ENCODE measurements around the gene LMX1B.

LMX1B gene

DNA sequence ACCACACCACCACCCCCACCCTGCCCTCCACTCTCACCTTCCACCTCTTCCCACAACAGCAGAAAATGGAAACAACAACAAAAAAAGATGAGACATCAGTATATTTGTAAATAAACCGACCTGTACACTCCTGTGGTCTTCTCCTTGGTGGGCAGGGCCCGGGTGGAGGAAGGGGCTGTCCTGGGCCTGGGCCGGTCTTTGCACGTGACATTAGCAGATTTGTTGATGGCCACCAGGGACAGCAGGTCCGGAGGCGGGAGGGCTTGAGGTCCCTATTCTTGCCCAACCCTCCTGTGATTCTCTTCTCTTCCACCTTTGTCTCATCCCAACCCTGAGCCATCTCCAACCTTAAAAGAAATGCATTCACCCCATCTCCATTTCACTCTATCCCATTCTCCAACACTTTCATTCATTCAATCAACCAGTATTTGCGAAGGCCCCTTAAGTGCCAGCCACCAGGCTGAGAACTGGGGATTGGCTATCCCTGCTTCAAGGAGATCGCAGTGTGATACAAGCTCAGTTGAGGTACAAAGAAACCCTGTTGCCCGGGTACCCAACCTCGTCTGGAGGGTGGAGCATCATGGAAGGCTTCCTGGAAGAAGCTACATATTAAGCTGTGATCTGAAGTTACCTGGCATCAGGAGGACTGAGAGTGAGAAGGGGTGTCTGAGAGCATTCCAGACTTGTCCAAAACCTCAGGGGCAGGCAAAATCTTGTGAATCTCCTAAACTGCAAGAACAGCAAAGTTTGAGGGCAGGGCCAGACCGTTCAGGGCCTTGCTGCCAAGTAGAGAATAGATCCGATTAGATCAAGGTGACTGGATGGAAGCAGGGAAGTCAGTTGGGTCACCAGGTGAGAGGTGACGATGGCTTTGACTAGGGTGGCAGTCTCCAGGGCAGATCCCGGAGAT lies 87.4 kb downstream of the LMX1B start:
- intact Hi-C loops (cut with DNase I; ENCODE audit: low total_unique reads), result no loop called here
- peaks cover 0 to 13% (median 0%) of the 10 kb centered on the region in 3 donors for H3K36me3 ChIP-seq
- H3K4me1 ChIP-seq, result peaks cover 0 to 18% (median 11%) of the 10 kb centered on the region in 4 donors
- no peak overlapping the region for H3K27ac ChIP-seq
- TF ChIP-seq, protein P1, sequence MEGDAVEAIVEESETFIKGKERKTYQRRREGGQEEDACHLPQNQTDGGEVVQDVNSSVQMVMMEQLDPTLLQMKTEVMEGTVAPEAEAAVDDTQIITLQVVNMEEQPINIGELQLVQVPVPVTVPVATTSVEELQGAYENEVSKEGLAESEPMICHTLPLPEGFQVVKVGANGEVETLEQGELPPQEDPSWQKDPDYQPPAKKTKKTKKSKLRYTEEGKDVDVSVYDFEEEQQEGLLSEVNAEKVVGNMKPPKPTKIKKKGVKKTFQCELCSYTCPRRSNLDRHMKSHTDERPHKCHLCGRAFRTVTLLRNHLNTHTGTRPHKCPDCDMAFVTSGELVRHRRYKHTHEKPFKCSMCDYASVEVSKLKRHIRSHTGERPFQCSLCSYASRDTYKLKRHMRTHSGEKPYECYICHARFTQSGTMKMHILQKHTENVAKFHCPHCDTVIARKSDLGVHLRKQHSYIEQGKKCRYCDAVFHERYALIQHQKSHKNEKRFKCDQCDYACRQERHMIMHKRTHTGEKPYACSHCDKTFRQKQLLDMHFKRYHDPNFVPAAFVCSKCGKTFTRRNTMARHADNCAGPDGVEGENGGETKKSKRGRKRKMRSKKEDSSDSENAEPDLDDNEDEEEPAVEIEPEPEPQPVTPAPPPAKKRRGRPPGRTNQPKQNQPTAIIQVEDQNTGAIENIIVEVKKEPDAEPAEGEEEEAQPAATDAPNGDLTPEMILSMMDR (IDR thresholded peaks at IDR 0.05), result no peak
- H3K9me3 ChIP-seq, result no peaks in the 10 kb centered on the region
- no peak overlapping the region for H3K4me3 ChIP-seq
- H3K27me3 ChIP-seq, result peaks cover 0 to 67% of the 10 kb centered on the region in 2 donors
- peak; percentile 7 to 33 for DNase-seq

DNA sequence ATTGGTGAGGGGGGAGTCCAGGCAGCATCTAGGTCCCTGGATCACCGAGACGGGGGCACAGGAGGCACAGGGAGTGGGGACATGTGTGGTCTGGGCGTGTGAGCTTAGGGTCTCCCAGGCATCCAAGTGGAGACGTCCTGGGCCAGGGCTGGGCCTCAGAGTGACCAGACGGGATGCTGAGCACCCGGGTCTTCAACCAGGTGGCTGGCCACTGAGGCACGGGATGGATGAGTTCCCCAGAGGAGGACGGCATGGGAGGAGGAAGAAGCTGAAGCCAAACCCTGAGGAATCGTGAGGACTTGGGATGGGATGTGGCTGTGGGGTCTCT lies 88.0 kb downstream of the LMX1B start:
- Histone ChIP-seq H3K27me3 (peaks cover 0 to 73% of the 10 kb centered on the region in 2 donors), H3K4me1 (peaks cover 0 to 18% (median 11%) of the 10 kb centered on the region in 4 donors), H3K9me3 (no peaks in the 10 kb centered on the region), H3K27ac (no peak overlapping the region), H3K4me3 (no peak overlapping the region), H3K36me3 (peaks cover 0 to 7% (median 0%) of the 10 kb centered on the region in 3 donors)
- intact Hi-C loops (cut with DNase I; ENCODE audit: low total_unique reads), result no loop called here
- TF ChIP-seq, protein P1 (IDR thresholded peaks at IDR 0.05), result no peak
- no peak for DNase-seq

- intact Hi-C loops (cut with DNase I; ENCODE audit: low total_unique reads), result no loop called here
- peaks cover 0 to 18% (median 11%) of the 10 kb centered on the region in 4 donors for H3K4me1 ChIP-seq
- peak; percentile 9 to 66 for DNase-seq
- H3K9me3 ChIP-seq, result no peaks in the 10 kb centered on the region
- H3K36me3 ChIP-seq, result peaks cover 0 to 1% (median 0%) of the 10 kb centered on the region in 3 donors
- H3K4me3 ChIP-seq, result no peak overlapping the region
- H3K27ac ChIP-seq, result no peak overlapping the region
- TF ChIP-seq, protein P1 (IDR thresholded peaks at IDR 0.05), result peak; percentile 25 to 35
- peaks cover 0 to 74% of the 10 kb centered on the region in 2 donors for H3K27me3 ChIP-seq
Measured at GRCh38 chr9:126702151-126703001, 88.6 kb downstream of the LMX1B start.

DNA sequence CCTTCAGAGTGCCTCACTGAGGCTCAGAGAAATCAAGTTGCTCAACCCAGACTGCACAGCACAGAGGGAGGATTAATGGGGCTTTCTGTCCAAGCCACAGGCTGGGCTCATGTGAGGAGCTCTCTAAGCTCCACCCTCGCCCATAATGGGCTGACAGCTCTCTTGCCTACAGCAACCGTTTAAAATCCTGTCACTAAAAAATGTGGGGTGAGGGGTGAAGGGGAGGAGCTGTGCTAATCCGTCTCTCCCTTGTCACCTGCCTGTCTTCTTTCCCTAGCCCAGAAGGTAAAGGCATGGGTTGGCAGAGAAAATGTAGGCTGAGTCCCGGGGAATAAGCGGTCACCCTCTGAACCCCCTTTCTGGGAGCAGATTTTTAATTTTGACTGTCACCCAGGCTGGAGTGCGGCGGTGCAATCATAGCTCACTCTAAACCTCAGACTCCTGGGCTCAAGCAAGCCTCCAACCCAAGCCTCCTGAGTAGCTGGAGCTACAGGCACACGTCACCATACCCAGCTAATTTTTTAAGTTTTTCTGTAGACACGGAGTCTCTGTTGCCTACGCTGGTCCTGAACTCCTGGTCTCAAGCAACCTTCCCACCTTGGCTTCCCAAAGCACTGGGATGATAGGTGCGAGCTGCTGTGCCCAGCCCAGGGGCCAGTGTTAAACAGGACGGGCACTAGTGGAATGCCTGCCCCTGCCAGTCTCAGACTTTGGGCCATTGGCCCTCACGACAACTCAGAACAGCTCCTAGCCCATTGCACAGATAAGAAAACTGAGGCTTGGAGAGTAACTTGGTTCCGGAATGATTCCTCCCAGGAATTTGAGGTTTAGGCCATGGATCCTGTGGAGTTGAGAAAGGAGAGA lies 89.5 kb downstream of the LMX1B start:
- peaks cover 0 to 18% (median 11%) of the 10 kb centered on the region in 4 donors for H3K4me1 ChIP-seq
- DNase-seq, result peak in 1 of 2 donors; percentile 27
- TF ChIP-seq, protein P1 (IDR thresholded peaks at IDR 0.05), result no peak
- H3K9me3 ChIP-seq, result no peaks in the 10 kb centered on the region
- intact Hi-C loops (cut with DNase I; ENCODE audit: low total_unique reads), result no loop called here
- H3K36me3 ChIP-seq, result no peaks in the 10 kb centered on the region
- H3K27me3 ChIP-seq, result peaks cover 0 to 79% of the 10 kb centered on the region in 2 donors
- H3K4me3 ChIP-seq, result no peak overlapping the region
- no peak overlapping the region for H3K27ac ChIP-seq

DNA sequence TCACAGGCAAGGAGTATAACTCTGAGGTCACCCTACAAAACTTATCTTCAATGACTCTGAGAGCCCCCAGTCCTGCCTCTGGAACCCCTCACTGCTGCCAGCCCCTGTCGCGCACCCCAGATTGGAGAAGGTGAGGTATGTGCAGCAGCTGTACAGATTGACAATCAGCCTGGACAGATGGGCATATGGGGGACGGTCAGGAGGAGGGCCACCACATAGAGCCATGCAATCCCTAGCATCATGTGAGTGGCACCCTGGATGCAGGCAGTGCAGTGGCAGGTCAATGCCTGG lies 90.1 kb downstream of the LMX1B start:
- intact Hi-C loops (cut with DNase I; ENCODE audit: low total_unique reads), result no loop called here
- TF ChIP-seq, protein P1 (IDR thresholded peaks at IDR 0.05), result no peak
- Histone ChIP-seq H3K4me3 (no peak overlapping the region), H3K36me3 (no peaks in the 10 kb centered on the region), H3K27me3 (peaks cover 0 to 81% of the 10 kb centered on the region in 2 donors), H3K9me3 (no peaks in the 10 kb centered on the region), H3K4me1 (peaks cover 0 to 18% (median 11%) of the 10 kb centered on the region in 4 donors), H3K27ac (no peak overlapping the region)
- no peak for DNase-seq
